SK-MEL-5 (cell line): ENCODE results near the gene CLTC. TPM values are rescaled to one million over a fixed set of nuclear protein-coding genes. Genes with fewer than 3 reads are reported as not detected.

Experiments used
- DNase-seq: peaks from one replicate; pipeline ENCODE4 v3.0.0-alpha.2; 2016; ENCODE audit warnings: low read depth, low spot score
- in situ Hi-C: cut with HindIII; loops from 2 replicates; pipeline ENCODE4 v1.10.0; 2016; ENCODE audit warnings: low sequenced_read_pairs, high pct_unique_total_duplicates, low pct_unique_long_range_greater_than_20kb
- total RNA-seq: library from RNA; depleted of rRNA; stranded (reverse); fragments of >200 nt; shearing (Covaris generic); gene quantifications from 2 replicates; pipeline ENCODE4 v1.2.3, GENCODE V29; 2014; rRNA removed

CLTC gene
- total RNA-seq, 1 experiment from 2014 or later: 471 TPM

DNA sequence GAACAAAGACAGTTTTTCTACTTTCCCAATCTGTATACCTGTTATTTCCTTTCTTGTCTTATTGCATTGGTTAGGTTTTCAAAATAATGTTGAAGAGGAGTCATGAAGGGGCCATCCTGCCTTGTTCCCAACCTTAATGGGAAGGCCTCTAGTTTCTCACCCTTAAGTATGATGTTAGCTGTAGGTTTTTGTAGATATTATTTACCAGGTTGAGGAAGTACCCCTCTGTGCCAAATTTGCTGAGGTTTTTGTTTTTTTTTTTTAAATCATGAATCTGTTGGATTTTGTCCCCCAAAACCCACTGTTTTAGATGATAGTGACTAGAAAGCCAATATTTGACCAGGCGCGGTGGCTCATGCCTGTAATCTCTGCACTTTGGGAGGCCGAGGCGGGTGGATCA, 124.1 kb downstream of the CLTC start:
- no peak for DNase-seq
- in situ Hi-C loops: loop anchor here (10.0 to 25.0 kb wide), 2 partner anchors 131 to 293 kb away; no protein-coding TSS in a partner anchor

DNA sequence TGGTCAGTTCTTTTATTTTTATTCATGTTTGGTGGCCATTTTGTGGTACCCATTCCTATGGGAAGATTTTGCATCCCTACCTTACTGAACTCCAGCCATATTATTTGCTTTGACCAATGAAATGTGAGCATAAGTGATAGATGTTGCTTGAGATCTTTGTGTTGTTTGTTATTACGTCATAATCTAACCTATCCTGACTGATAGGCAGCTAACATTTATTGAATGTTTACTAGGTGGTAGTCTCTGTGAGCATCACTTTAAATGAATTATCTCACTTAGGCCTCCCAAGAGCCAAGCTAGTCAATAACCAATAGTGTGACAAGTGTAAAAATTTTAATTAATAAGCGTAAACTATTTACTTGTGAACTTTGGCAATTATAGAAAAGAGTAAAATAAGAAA, 125.3 kb downstream of the CLTC start:
- in situ Hi-C loops: loop anchor here (10.0 to 25.0 kb wide), 2 partner anchors 130 to 292 kb away; no protein-coding TSS in a partner anchor

More for the DNA sequence above, 125.3 kb downstream of the CLTC start:
- no peak for DNase-seq

Other genes starting within 250 kb of the CLTC start
- gene DHX40, start 54.3 kb upstream of the CLTC start, total RNA-seq: 144 and 151 TPM in 2 replicates
- 104 and 125 TPM in 2 replicates for gene PTRH2, start 87.5 kb downstream of the CLTC start, total RNA-seq
- gene VMP1, start 87.8 kb downstream of the CLTC start, total RNA-seq: 505 and 568 TPM in 2 replicates